Measurements from ENCODE around the gene PLSCR2.
"Not testable (repeated sequence)": the region's sequence is repeated elsewhere in the genome, so short reads cannot be mapped to it uniquely, and the experiment has no call there.

- TF ChIP-seq CTCF (conservative IDR thresholded peaks at IDR 0.05; ENCODE audit: low read length); EZH2phosphoT487 (IDR thresholded peaks at IDR 0.05; ENCODE audit: borderline replicate concordance): not testable (repeated sequence)
These were observed 27.9 kb upstream of the PLSCR2 start for GRCh38 chr3:146497145-146497843.
